ENCODE measurements around the gene NUDCD3. TPM values are rescaled to one million over a fixed set of nuclear protein-coding genes. Genes with fewer than 3 reads are reported as not detected.

The NUDCD3 gene
- total and polyA plus RNA-seq, 12 donors = 16.2 to 116 (median 102) TPM

DNA sequence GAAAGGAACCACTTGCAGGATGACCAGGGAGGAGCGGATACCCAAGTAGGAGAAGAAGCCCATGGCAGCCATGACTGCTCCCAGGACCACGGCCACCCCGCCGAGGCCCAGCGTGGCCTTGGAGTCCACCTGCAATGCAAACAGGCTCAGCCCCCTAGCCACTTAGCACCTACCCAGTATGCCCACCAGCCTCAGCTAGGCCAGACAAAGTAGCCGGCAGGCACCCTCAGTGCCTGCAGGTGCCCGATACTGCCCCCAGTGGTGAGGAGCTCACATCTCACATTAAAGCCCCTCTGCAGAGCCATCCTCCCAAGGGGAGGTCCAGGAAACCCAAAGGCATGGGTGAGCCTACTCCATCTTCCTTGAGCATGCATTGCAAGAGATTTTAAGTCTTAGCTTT lies 44.0 kb upstream of the NUDCD3 start:
- Histone ChIP-seq H3K9me3 (no peaks in the 10 kb centered on the region), H3K27me3 (no peaks in the 10 kb centered on the region), H3K27ac (no peak overlapping the region), H3K4me3 (no peak overlapping the region), H3K36me3 (no peaks in the 10 kb centered on the region), H3K4me1 (no peaks in the 10 kb centered on the region)
- ATAC-seq (peak in 4 of 8 donors; percentile 14 to 54 (median 39)), DNase-seq (no peak)
- TF ChIP-seq, protein P1, sequence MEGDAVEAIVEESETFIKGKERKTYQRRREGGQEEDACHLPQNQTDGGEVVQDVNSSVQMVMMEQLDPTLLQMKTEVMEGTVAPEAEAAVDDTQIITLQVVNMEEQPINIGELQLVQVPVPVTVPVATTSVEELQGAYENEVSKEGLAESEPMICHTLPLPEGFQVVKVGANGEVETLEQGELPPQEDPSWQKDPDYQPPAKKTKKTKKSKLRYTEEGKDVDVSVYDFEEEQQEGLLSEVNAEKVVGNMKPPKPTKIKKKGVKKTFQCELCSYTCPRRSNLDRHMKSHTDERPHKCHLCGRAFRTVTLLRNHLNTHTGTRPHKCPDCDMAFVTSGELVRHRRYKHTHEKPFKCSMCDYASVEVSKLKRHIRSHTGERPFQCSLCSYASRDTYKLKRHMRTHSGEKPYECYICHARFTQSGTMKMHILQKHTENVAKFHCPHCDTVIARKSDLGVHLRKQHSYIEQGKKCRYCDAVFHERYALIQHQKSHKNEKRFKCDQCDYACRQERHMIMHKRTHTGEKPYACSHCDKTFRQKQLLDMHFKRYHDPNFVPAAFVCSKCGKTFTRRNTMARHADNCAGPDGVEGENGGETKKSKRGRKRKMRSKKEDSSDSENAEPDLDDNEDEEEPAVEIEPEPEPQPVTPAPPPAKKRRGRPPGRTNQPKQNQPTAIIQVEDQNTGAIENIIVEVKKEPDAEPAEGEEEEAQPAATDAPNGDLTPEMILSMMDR (IDR thresholded peaks at IDR 0.05) = peak; percentile 8 to 70 (median 49)
- intact Hi-C loops (cut with DNase I) = no loop called here
- WGBS, 2 donors = 54 to 57% methylated on average over 7 of the region's 7 CpGs

DNA sequence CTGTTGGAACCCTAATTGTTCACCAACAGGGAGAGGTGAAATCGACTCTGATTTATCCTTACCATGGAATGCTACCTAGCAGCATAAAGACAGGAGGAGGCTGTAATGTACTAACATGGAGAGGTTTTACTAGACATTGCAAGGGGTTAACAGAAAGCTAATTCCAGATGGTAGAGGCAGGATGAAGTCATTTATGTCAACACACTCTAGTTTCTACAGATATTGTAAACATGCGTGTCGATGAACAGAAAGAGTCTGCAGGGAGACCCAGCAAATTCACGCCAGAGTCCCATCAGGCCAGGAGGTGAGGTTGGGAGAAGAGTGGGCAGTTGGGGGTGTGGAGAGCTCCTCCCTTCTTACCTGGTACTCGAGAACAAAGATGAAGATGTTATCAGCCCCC lies 43.6 kb upstream of the NUDCD3 start:
- ATAC-seq (no peak), DNase-seq (no peak)
- intact Hi-C loops (cut with DNase I) = no loop called here
- no peak overlapping the region for H3K27ac ChIP-seq
- no peaks in the 10 kb centered on the region for H3K9me3 ChIP-seq
- H3K36me3 ChIP-seq = no peaks in the 10 kb centered on the region
- H3K27me3 ChIP-seq = no peaks in the 10 kb centered on the region
- no peak overlapping the region for H3K4me3 ChIP-seq
- TF ChIP-seq, protein P1 (IDR thresholded peaks at IDR 0.05) = no peak
- 62 to 63% methylated on average over 5 of the region's 5 CpGs for WGBS, 2 donors
- H3K4me1 ChIP-seq = no peaks in the 10 kb centered on the region

DNA sequence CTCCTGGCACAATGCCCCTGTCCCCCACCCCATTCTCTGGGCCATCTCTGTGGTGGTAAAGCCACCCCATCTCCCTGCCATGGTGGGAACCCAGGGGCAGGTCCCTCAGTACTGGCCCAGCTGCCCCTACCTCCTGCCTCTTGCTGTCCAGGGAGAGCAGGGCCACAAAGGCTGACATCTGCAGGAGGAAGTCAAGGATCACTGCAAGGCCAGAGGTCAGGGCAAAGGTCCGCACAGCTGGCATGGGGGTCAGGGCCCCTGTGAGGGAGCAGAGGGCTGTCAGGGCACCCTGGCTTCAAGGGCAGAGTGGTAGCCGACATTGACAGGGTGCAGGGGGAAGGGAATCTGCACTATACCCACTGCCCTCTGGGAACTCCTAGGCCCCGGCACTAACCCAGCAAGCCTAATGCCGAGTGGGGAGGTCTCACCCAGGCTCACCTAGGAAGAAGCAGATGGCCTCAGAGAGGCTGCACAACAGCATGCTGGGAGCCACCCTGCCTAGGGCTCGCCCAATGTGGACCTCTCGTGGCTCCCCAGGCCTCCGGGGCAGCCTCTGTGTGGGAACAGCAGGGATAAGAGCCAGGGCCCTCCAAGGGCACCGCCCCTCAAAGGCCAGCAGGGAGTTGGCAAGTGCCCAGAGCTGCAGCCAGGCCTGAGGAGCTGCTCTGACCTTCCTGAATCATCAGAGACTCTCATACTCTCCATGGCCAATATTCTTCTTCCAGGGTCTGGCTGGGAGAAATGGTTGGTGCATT lies 43.0 kb upstream of the NUDCD3 start:
- no peak overlapping the region for H3K27ac ChIP-seq
- DNase-seq = no peak
- peaks cover 0 to 4% (median 0%) of the 10 kb centered on the region in 11 donors for H3K9me3 ChIP-seq
- no peak overlapping the region for H3K4me3 ChIP-seq
- intact Hi-C loops (cut with DNase I) = no loop called here
- no peaks in the 10 kb centered on the region for H3K27me3 ChIP-seq
- TF ChIP-seq, protein P1 (IDR thresholded peaks at IDR 0.05) = no peak
- H3K4me1 ChIP-seq = no peaks in the 10 kb centered on the region
- 73% methylated on average over 8 of the region's 8 CpGs for WGBS, 2 donors
- peak in 5 of 8 donors; percentile 10 to 51 (median 29) for ATAC-seq
- H3K36me3 ChIP-seq = no peaks in the 10 kb centered on the region

DNA sequence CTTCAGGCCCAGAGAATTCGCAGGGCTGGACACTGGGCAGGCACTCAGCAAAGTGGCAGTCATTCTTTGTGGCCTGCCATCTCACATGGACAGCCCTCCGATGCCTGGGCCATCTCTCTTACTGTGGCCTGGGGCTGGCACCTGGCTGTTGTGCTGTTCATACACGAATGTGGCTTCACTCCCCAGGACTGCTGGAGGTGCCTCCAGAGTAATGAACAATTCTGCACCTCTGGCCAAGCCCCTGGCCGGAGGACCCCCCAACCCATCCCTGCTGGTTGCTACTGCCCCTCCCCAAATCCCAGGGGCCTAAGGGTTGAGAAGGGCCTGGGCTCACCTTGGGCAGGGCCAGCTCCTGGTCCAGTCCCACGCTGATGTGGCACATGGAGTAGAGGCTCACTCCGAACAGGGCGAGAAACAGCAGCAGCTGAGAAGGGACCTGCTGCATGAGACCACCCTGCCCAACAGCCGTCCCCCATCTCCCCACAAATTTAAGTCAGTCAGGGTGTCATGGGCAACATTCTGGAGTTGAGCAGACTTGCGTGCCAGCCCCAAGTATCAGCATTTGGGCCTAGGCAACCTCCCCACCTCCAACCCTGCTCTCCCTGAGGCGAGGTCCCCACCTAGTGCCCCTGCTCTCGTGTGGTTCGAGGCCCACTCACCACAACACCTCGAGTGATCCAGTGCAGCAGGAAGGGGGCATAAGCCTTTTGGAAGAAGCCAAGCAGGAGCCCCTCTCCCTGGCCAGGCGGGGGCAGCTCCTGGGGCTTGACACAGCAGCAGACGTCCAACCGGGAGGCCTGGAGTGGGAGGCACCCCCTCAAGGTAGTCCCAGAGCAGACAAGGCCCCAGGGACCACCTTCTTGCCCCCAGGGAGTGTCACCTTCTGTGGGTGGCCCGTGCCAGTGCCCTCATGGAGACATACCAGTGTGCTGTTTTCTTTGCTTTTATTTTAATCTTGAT lies 41.2 kb upstream of the NUDCD3 start:
- whole genome bisulfite sequencing, 2 donors = 82 to 85% methylated on average over 17 of the region's 17 CpGs
- ATAC-seq (peak in 1 of 8 donors; percentile 40), DNase-seq (no peak)
- intact Hi-C loops (cut with DNase I) = no loop called here
- Histone ChIP-seq H3K27me3 (no peaks in the 10 kb centered on the region), H3K36me3 (no peaks in the 10 kb centered on the region), H3K9me3 (peaks cover 0 to 21% (median 8%) of the 10 kb centered on the region in 11 donors), H3K4me1 (no peaks in the 10 kb centered on the region), H3K27ac (no peak overlapping the region), H3K4me3 (no peak overlapping the region)
- TF ChIP-seq, protein P1 (IDR thresholded peaks at IDR 0.05) = no peak
